ENCODE data around the gene OAS2.
A peak's percentile ranks its signal among the peaks of the same experiment; 100 is the strongest.

OAS2 gene

GRCh38 chr12:113040722-113041171 is 62.4 kb downstream of the OAS2 start:
- DNase-seq (ENCODE audit: low spot score): peak; percentile 92
- CTCF ChIA-PET: interaction anchor here (0.5 to 1.3 kb wide), 4 partner anchors 9 to 272 kb away, joined by 3 to 4 read pairs (median 3); no protein-coding TSS in a partner anchor
- TF ChIP-seq CTCF (conservative IDR thresholded peaks at IDR 0.05; ENCODE audit: low read depth): no peak
- peak overlapping the region; percentile 95 for H3K27ac ChIP-seq
- POLR2A ChIA-PET (ENCODE audit: low non-redundant PET): no interaction called here

GRCh38 chr12:113041560-113041959 is 63.2 kb downstream of the OAS2 start:
- no peak for TF ChIP-seq CTCF (conservative IDR thresholded peaks at IDR 0.05; ENCODE audit: low read depth)
- peak overlapping the region; percentile 95 for H3K27ac ChIP-seq
- DNase-seq (ENCODE audit: low spot score): no peak
- CTCF ChIA-PET: interaction anchor here (0.8 to 1.3 kb wide), 2 partner anchors 8 to 111 kb away, joined by 3 read pairs; no protein-coding TSS in a partner anchor
- POLR2A ChIA-PET (ENCODE audit: low non-redundant PET): no interaction called here

GRCh38 chr12:113043240-113043639 is 64.9 kb downstream of the OAS2 start:
- ChIA-PET CTCF (no interaction called here), POLR2A (ENCODE audit: low non-redundant PET) (no interaction called here)
- no peak overlapping the region for H3K27ac ChIP-seq
- TF ChIP-seq CTCF (conservative IDR thresholded peaks at IDR 0.05; ENCODE audit: low read depth): no peak
- DNase-seq (ENCODE audit: low spot score): no peak

GRCh38 chr12:113044516-113044915 is 66.2 kb downstream of the OAS2 start:
- H3K27ac ChIP-seq: no peak overlapping the region
- POLR2A ChIA-PET (ENCODE audit: low non-redundant PET): no interaction called here
- no peak for DNase-seq (ENCODE audit: low spot score)
- TF ChIP-seq CTCF (conservative IDR thresholded peaks at IDR 0.05; ENCODE audit: low read depth): no peak
- CTCF ChIA-PET: interaction anchor here (0.8 kb wide), 2 partner anchors 18 to 54 kb away, joined by 3 to 4 read pairs; no protein-coding TSS in a partner anchor

- no peak overlapping the region for H3K27ac ChIP-seq
- ChIA-PET POLR2A (ENCODE audit: low non-redundant PET) (no interaction called here), CTCF (interaction anchor here (0.6 to 2.0 kb wide), 9 partner anchors 15 to 344 kb away, joined by 3 to 20 read pairs (median 4); partner anchors contain the start of gene CFAP73)
- peak; percentile 75 for DNase-seq (ENCODE audit: low spot score)
- peak; percentile 82 for TF ChIP-seq CTCF (conservative IDR thresholded peaks at IDR 0.05; ENCODE audit: low read depth)
These were observed 70.4 kb downstream of the OAS2 start for GRCh38 chr12:113048716-113049127.

- ChIA-PET CTCF (interaction anchor here (0.6 to 1.2 kb wide), 4 partner anchors 43 to 103 kb away, joined by 3 to 6 read pairs (median 4); no protein-coding TSS in a partner anchor), POLR2A (ENCODE audit: low non-redundant PET) (no interaction called here)
- H3K27ac ChIP-seq: no peak overlapping the region
- DNase-seq (ENCODE audit: low spot score): no peak
- no peak; the same call in 1 of the 2 replicates for TF ChIP-seq CTCF (conservative IDR thresholded peaks at IDR 0.05; ENCODE audit: low read depth)
These were observed 71.8 kb downstream of the OAS2 start for GRCh38 chr12:113049976-113050742.
